HCT116 (cell line): Measurements from ENCODE around the gene HEATR5A. TPM values are rescaled to one million over a fixed set of nuclear protein-coding genes. Genes with fewer than 3 reads are reported as not detected.
"Not testable (repeated sequence)": the region's sequence is repeated elsewhere in the genome, so short reads cannot be mapped to it uniquely, and the experiment has no call there.

Experiments
- ATAC-seq: fragments of 200-7000 bp; cut with Tn5 transposase; 2 replicates; pipeline ENCODE4 v1.9.1; 2020; ENCODE audit warnings: mild to moderate bottlenecking, moderate library complexity
- BruUV-seq: library from RNA; stranded (reverse); fragments of 400-500 nt; replicated peaks from 2 replicates; lab custom pipeline; 2021; lab: Mats Ljungman, UMichigan
- CTCF ChIA-PET: fragments of 300-600 bp; sonication (Branson Sonifier 250); formaldehyde crosslinking; loops from one replicate; lab custom pipeline; 2021; ENCODE audit warnings: antibody characterized with exemption; lab: Charles Lee
- POLR2A ChIA-PET: fragments of 300-600, 350-600 bp; sonication (Branson Sonifier 250); formaldehyde crosslinking; loops from one replicate; lab custom pipeline; 2021; ENCODE audit warnings: antibody characterized with exemption; lab: Charles Lee
- RAD21 ChIA-PET, 2 experiments: fragments of 300-600 bp; sonication (Branson Sonifier 250); formaldehyde crosslinking; loops; one replicate each; lab custom pipeline; 2023; ENCODE audit warnings: low total read pairs in 2 of 2; ENCODE audit not compliant: uncharacterized antibody in 2 of 2, unreplicated experiment in 2 of 2, low non-redundant PET in 1 of 2; lab: Charles Lee
- DNase-seq: peaks from one replicate; pipeline ENCODE4 v3.0.0-alpha.2; 2010; ENCODE audit warnings: low read depth, low spot score
- H2AFZ ChIP-seq: fragments of 200-600 bp; shearing (Covaris generic), sonication (generic); 2 replicates; pipeline ENCODE4 v1.6.1; 2017; ENCODE audit warnings: low read depth, mixed run types, mixed read lengths, antibody characterized with exemption, low read length; ENCODE audit not compliant: poor library complexity, severe bottlenecking
- H3K27ac ChIP-seq: 2 replicates; pipeline ENCODE4 v1.5.1; 2012; ENCODE audit warnings: low read depth, low read length
- H3K27me3 ChIP-seq: fragments of 200-600 bp; sonication (generic); 2 replicates; pipeline ENCODE4 v1.6.1; 2016; ENCODE audit warnings: mixed run types, low read length, mixed read lengths; ENCODE audit not compliant: insufficient read depth
- H3K36me3 ChIP-seq, 2 experiments: fragments of 200-500 bp in 1 of 2; fragments of 200-600 bp in 1 of 2; sonication (Bioruptor generic) in 1 of 2; sonication (generic) in 1 of 2; 2 replicates each; pipeline versions ENCODE4 v1.5.1 to v1.6.1; 2014 to 2016; ENCODE audit warnings: low read length in 2 of 2, inconsistent platforms in 1 of 2, mixed read lengths in 1 of 2, mixed run types in 1 of 2; ENCODE audit not compliant: insufficient read depth in 2 of 2, control insufficient read depth in 1 of 2
- H3K4me1 ChIP-seq, 2 experiments: fragments of 200-600 bp in 1 of 2; sonication (generic) in 1 of 2; 2 replicates each; pipeline versions ENCODE4 v1.5.1 to v1.6.1; 2012 to 2017; ENCODE audit warnings: low read length in 2 of 2, inconsistent platforms in 1 of 2, mild to moderate bottlenecking in 1 of 2, mixed read lengths in 1 of 2, mixed run types in 1 of 2, moderate library complexity in 1 of 2; ENCODE audit not compliant: insufficient read depth in 2 of 2, control insufficient read depth in 1 of 2
- H3K4me2 ChIP-seq: fragments of 200-600 bp; sonication (generic); 2 replicates; pipeline ENCODE4 v1.6.1; 2017; ENCODE audit warnings: mixed run types, low read length, mixed read lengths
- H3K4me3 ChIP-seq, 2 experiments: fragments of 200-600 bp in 1 of 2; sonication (generic) in 1 of 2; replicated peaks in 1 of 2; 2 replicates each; pipeline ENCODE4 v1.5.1; 2011 to 2016; ENCODE audit warnings: low read length in 2 of 2, control low read depth in 1 of 2, low read depth in 1 of 2, mild to moderate bottlenecking in 1 of 2, mixed read lengths in 1 of 2, mixed run types in 1 of 2
- H3K79me2 ChIP-seq: fragments of 200-600 bp; sonication (generic); 2 replicates; pipeline ENCODE4 v1.6.1; 2017; ENCODE audit warnings: mild to moderate bottlenecking, mixed run types, low read length, moderate library complexity, mixed read lengths; ENCODE audit not compliant: insufficient read depth
- H3K9ac ChIP-seq: fragments of 200-600 bp; sonication (generic); 2 replicates; pipeline ENCODE4 v1.6.1; 2016; ENCODE audit warnings: low read length, mixed read lengths
- H3K9me2 ChIP-seq: fragments of 200-600 bp; sonication (generic), shearing (Covaris generic); 2 replicates; pipeline ENCODE4 v1.6.1; 2017; ENCODE audit warnings: mixed run types, mild to moderate bottlenecking, moderate library complexity; ENCODE audit not compliant: insufficient read depth
- H3K9me3 ChIP-seq, 2 experiments: fragments of 200-500 bp in 1 of 2; fragments of 200-600 bp in 1 of 2; sonication (Bioruptor generic) in 1 of 2; sonication (generic) in 1 of 2; 2 replicates each; pipeline ENCODE4 v1.6.1; 2014 to 2017; ENCODE audit warnings: low read length in 2 of 2, mixed read lengths in 2 of 2, inconsistent platforms in 1 of 2, low read depth in 1 of 2, mild to moderate bottlenecking in 1 of 2, mixed run types in 1 of 2, moderate library complexity in 1 of 2; ENCODE audit not compliant: control insufficient read depth in 1 of 2, insufficient read depth in 1 of 2
- H4K20me1 ChIP-seq: fragments of 200-600 bp; sonication (generic), shearing (Covaris generic); 2 replicates; pipeline ENCODE4 v1.6.1; 2017; ENCODE audit warnings: mixed run types, mild to moderate bottlenecking, moderate library complexity; ENCODE audit not compliant: insufficient read depth
- CEBPB ChIP-seq: IDR thresholded peaks from 2 replicates; pipeline ENCODE4 v1.6.1; 2012; ENCODE audit warnings: low read depth
- EGR1 ChIP-seq: IDR thresholded peaks from 2 replicates; pipeline ENCODE4 v1.6.1; 2012; ENCODE audit warnings: low read depth
- ELF1 ChIP-seq: IDR thresholded peaks from 2 replicates; pipeline ENCODE4 v1.6.1; 2012; ENCODE audit warnings: low read depth, borderline replicate concordance
- EZH2 ChIP-seq: fragments of 200-600 bp; sonication (generic); IDR thresholded peaks from 2 replicates; pipeline ENCODE4 v1.6.1; 2017; ENCODE audit warnings: antibody characterized with exemption, mixed run types
- EZH2phosphoT487 ChIP-seq: fragments of 200-600 bp; IDR thresholded peaks from 2 replicates; pipeline ENCODE4 v1.6.1; 2018; ENCODE audit warnings: antibody characterized with exemption, borderline replicate concordance
- FOSL1 ChIP-seq: IDR thresholded peaks from 2 replicates; pipeline ENCODE4 v1.6.1; 2012; ENCODE audit warnings: low read depth
- POLR2AphosphoS5 ChIP-seq: IDR thresholded peaks from 2 replicates; pipeline ENCODE4 v1.6.1; 2011; ENCODE audit warnings: mild to moderate bottlenecking, low read depth, low read length, moderate library complexity
- RAD21 ChIP-seq: IDR thresholded peaks from 2 replicates; pipeline ENCODE4 v1.6.1; 2012; ENCODE audit warnings: low read depth, mild to moderate bottlenecking
- SP1 ChIP-seq: IDR thresholded peaks from 2 replicates; pipeline ENCODE4 v1.6.1; 2012; ENCODE audit warnings: low read depth
- ZFX ChIP-seq: fragments of 450-650 bp; IDR thresholded peaks from 2 replicates; pipeline ENCODE4 v1.6.1; 2017
- ZNF274 ChIP-seq: fragments of 200-500 bp; sonication (Bioruptor generic); IDR thresholded peaks from 2 replicates; pipeline ENCODE4 v1.6.1; 2014; ENCODE audit warnings: mild to moderate bottlenecking, low read depth, low read length, inconsistent platforms
- intact Hi-C: fragments of 100-400 bp; cut with micrococcal nuclease; formaldehyde crosslinking; loops from 2 replicates; pipeline ENCODE4 v1.10.0; 2022
- total RNA-seq: library from RNA; stranded (reverse); gene quantifications from one replicate; pipeline ENCODE4 v1.2.1, GENCODE V29; 2021; ENCODE audit not compliant: unreplicated experiment
- TF ChIP-seq, protein P1 (sequence below): IDR thresholded peaks from 2 replicates; pipeline ENCODE4 v1.6.1; 2012

The HEATR5A gene
- total RNA-seq, 1 experiment from 2014 or later = 20.9 TPM

DNA sequence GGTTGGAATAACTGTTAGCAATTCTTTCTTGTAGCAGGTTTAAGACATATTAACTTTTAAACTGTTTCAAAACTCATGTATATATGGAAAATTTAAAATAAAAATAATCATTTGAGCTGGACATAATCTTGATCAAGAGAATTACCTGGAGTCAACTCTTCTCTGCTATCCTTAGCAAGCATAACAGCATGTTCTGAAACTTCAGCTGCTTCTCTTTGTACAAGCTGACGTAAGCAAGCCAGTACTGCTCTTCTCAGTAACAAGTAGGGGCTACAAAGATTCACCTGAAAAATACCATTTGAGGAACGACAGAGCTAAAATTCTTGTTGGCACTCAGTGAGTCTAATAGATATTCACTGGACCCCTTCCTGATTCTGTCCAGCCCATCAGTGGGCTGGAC lies 83.0 kb downstream of the HEATR5A start:
- no peaks in the 10 kb centered on the region for H3K9me3 ChIP-seq
- no peak overlapping the region for H3K4me2 ChIP-seq
- CTCF ChIA-PET = no interaction called here
- H3K79me2 ChIP-seq = no peaks in the 10 kb centered on the region
- POLR2A ChIA-PET = no interaction called here
- H3K9ac ChIP-seq = no peak overlapping the region
- intact Hi-C loops = no loop called here
- no peaks in the 10 kb centered on the region for H3K27me3 ChIP-seq
- DNase-seq = no peak
- H3K4me3 ChIP-seq = no peak overlapping the region
- no peak for ATAC-seq
- no peaks in the 10 kb centered on the region for H4K20me1 ChIP-seq
- H2AFZ ChIP-seq = no peak overlapping the region
- H3K27ac ChIP-seq = no peak overlapping the region
- TF ChIP-seq ZNF274 (no peak), EZH2phosphoT487 (no peak), ZFX (no peak), ELF1 (no peak), CEBPB (no peak), FOSL1 (no peak), EGR1 (no peak)
- H3K4me1 ChIP-seq = no peaks in the 10 kb centered on the region
- H3K9me2 ChIP-seq = no peaks in the 10 kb centered on the region
- RAD21 ChIA-PET = no interaction called here
- BruUV-seq = no TSS peak
- no peaks in the 10 kb centered on the region for H3K36me3 ChIP-seq

DNA sequence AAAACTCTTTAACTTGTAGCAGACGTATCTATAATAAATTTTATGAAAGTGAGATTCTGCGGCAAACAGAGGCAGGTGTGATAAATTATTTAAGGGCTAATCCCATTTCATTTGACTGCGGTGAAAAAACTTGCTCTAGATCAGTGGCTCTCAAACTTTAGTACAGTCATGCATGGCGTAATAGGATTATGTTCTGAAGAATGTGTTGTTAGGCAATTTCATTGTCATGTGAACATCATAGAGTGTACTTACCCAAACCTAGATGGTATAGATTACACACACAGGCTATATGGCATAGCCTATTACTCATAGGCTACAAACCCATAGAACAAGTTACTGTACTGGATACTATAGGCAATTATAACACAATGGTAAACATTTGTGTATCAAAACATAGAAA lies 83.7 kb downstream of the HEATR5A start:
- no peak overlapping the region for H3K4me3 ChIP-seq
- no peaks in the 10 kb centered on the region for H3K27me3 ChIP-seq
- TF ChIP-seq EZH2phosphoT487 (no peak), ELF1 (no peak), ZNF274 (no peak), SP1 (no peak), EZH2 (no peak), POLR2AphosphoS5 (no peak), RAD21 (no peak), FOSL1 (no peak)
- TF ChIP-seq, protein P1, sequence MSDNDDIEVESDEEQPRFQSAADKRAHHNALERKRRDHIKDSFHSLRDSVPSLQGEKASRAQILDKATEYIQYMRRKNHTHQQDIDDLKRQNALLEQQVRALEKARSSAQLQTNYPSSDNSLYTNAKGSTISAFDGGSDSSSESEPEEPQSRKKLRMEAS = no peak
- no peak overlapping the region for H3K4me2 ChIP-seq
- POLR2A ChIA-PET = no interaction called here
- CTCF ChIA-PET = no interaction called here
- H3K27ac ChIP-seq = no peak overlapping the region
- DNase-seq (no peak), ATAC-seq (no peak)
- no peaks in the 10 kb centered on the region for H3K9me2 ChIP-seq
- H3K9me3 ChIP-seq = no peaks in the 10 kb centered on the region; a peak in 2 of 4 replicates
- no peaks in the 10 kb centered on the region for H3K36me3 ChIP-seq
- no TSS peak for BruUV-seq
- no peak overlapping the region for H3K9ac ChIP-seq
- intact Hi-C loops = no loop called here
- H3K79me2 ChIP-seq = no peaks in the 10 kb centered on the region
- H4K20me1 ChIP-seq = no peaks in the 10 kb centered on the region
- no peak overlapping the region for H2AFZ ChIP-seq
- RAD21 ChIA-PET = no interaction called here
- no peaks in the 10 kb centered on the region for H3K4me1 ChIP-seq

DNA sequence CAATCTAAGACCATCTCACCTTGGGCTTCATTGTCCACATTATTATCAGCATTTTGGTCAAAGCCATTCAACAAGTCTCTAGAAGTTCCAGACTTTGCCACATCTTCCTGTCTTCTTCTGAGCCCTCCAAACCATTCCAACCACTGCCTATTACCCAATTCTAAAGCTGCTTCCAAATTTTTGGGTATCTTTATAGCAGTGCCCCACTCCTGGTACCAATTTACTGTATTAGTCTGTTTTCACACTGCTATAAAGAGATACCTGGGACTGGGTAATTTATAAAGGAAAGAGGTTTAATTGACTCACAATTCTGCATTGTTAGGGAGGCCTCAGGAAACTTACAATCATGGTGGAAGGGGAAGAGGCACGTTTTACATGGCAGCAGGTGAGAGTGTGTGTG lies 89.0 kb downstream of the HEATR5A start:
- H3K9me2 ChIP-seq, H3K4me3 ChIP-seq, CTCF ChIA-PET, POLR2A ChIA-PET, H3K9ac ChIP-seq, H3K27me3 ChIP-seq, ATAC-seq, H3K79me2 ChIP-seq, H3K27ac ChIP-seq, DNase-seq, H3K36me3 ChIP-seq, H4K20me1 ChIP-seq, H2AFZ ChIP-seq, intact Hi-C loops, RAD21 ChIA-PET, BruUV-seq, H3K4me2 ChIP-seq, H3K9me3 ChIP-seq, H3K4me1 ChIP-seq: not testable (repeated sequence)
